G401.6 (cell line): ENCODE results near the gene RAET1L.
"Not testable (repeated sequence)": the region's sequence is repeated elsewhere in the genome, so short reads cannot be mapped to it uniquely, and the experiment has no call there.

ENCODE experiments used
- FAIRE-seq: peaks from 2 replicates; lab custom pipeline; 2012; peaks lifted over from hg19 to GRCh38; lab: Jason Lieb, UNC

The RAET1L gene, protein sequence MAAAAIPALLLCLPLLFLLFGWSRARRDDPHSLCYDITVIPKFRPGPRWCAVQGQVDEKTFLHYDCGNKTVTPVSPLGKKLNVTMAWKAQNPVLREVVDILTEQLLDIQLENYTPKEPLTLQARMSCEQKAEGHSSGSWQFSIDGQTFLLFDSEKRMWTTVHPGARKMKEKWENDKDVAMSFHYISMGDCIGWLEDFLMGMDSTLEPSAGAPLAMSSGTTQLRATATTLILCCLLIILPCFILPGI

DNA sequence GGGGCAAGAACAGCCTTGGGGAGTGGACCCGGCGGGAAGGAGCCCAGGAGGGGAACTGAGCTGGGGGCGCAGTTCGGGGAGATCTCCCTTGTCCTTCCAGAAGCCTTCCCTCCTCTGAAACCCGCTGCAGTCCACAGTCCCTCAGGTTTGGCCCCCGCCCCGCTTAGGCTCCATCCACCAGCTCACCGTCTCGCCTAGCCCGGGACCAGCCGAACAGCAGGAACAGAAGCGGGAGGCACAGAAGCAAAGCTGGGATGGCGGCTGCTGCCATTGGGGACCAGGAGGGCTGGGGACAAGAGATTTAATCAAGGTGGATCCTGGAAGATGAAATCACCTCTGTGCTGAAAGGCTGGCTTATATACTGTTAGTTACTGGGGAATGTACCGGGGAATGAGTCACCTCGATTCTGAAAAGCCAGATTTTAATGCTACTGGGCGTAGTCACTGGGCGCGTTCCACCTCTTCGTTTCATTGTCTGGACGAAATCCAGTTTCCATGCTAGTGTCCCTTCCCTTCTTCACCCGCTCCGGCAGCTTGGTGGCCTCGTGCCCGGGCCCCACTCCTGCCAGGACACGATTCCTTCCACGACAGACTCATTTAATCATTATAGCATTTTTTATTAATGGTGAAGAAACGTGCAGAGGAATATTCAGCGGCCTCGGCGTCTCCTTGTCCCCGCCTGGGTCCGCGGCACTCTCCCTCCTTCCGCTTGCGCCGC, at the start of gene RAET1L:
RAET1L (minus strand) TSS at position 332 of the 717 bp plus-strand sequence; CDS start at position 271, 61 bp downstream.
- no peak for FAIRE-seq

DNA sequence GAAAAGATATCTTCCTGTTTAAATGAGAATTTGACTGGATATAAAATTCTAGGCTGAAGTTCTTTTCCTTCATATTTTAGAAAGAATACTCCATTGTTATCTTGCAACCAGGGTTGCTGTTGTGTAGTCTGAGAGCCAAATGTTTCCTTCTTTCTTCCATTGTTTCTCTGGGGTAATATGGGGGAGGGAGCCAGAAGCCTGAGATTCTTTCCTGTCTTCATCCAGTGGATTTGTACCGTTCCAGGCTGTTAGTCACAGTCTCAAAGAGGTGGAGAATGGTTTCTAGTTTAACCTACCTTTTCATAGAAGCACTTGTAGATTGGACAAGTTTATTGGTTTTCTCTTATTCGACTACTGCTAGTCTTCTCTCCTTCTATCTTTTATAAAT, 49.7 kb upstream of the RAET1L start:
- no peak for FAIRE-seq

DNA sequence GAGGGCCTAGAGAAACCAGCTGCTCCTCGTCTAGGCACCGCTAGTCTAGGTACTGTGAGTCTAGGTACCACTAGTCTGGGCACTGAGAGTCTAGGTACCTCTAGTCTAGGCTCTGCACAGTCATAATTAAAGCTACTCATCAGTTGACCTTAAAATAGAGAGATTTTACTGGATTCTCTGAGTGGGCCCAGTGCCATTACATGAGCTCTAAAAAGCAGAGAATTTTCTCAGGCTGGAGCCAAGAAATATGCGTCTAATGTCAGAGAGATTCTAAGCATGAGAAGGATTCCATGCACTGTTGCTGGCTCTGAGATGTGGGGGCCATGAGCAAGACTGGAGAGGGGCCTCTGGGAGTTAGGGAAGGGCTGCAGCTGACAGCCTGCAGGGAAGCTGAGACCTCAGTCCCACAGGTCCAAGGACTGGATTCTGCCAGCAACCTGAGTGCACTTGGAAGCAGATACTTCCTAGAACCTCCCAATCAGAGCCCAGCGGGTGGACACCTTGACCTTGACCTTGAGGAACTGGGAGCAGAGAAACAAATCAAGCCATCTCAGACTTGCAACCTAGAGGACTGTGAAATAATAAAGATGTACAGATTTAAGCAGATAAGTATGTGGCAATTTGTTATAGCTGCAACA, 49.2 kb upstream of the RAET1L start:
- not testable (repeated sequence) for FAIRE-seq

DNA sequence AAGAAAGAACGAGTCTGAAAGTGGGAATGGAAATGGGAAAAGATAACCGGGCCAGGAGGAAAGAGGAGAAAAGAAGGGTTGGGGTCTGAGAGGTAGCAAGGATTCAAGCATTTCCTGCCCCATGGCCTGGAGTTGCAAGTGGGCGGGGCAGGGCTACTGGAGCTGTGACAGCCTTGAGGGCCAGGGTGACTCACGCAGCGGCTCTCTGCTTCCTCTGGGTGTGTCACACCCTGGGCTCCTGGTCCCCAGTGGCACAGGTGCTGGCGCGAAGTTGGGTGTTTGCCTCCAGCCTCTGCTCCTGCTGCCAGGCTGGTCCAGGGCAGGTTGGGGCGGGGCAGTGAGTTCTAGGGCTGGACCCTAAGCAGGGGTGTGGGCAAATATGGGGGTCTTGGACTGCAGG, 46.9 kb upstream of the RAET1L start:
- FAIRE-seq = no peak

DNA sequence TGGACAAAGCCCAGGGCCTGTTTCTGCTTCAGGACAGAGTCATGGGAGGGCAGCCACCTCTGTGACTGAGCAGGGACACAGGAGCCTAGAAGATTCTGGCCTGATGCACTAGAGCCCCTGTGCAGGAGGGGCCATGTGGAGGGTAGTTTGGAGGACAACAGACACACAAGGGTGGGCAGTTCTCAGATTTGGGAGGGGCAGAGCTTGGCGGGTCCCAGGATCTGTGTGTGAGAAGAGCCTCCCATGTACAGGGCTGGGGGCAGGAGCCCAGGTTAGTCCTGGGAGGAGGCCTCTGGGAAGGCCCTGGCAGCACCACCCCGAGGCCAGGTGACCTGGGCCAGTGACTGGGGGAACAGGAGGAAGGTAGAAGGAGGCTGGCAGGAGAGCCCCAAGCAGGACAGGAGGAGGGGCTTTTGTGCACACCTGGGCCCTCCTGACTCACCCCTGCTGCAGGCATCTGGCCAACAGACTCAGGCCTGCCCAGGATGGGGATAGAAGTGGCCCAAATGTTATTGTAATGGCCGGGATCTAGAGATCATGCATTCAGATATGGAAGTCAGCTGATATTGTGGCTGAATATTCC, 45.0 kb upstream of the RAET1L start:
- FAIRE-seq = no peak

DNA sequence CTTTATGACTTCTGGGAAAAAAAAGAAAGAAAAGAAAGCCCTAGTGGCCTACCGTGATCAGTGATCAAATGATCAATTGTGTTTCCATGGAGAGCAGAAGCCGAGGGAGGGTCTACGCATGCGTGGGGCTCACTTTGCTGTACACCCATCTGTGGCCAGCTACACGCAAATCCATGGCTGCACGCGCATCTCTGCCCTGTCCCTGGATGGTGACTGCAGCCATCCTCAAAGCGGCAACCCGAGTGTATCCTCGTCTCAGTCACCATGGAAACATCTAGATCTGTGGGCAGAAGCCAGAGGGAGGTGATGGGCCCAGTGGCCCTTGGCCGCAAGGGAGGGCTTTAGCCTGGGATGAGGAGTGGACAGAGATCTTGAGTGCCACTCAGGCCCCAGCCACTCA, 44.4 kb upstream of the RAET1L start:
- no peak for FAIRE-seq

DNA sequence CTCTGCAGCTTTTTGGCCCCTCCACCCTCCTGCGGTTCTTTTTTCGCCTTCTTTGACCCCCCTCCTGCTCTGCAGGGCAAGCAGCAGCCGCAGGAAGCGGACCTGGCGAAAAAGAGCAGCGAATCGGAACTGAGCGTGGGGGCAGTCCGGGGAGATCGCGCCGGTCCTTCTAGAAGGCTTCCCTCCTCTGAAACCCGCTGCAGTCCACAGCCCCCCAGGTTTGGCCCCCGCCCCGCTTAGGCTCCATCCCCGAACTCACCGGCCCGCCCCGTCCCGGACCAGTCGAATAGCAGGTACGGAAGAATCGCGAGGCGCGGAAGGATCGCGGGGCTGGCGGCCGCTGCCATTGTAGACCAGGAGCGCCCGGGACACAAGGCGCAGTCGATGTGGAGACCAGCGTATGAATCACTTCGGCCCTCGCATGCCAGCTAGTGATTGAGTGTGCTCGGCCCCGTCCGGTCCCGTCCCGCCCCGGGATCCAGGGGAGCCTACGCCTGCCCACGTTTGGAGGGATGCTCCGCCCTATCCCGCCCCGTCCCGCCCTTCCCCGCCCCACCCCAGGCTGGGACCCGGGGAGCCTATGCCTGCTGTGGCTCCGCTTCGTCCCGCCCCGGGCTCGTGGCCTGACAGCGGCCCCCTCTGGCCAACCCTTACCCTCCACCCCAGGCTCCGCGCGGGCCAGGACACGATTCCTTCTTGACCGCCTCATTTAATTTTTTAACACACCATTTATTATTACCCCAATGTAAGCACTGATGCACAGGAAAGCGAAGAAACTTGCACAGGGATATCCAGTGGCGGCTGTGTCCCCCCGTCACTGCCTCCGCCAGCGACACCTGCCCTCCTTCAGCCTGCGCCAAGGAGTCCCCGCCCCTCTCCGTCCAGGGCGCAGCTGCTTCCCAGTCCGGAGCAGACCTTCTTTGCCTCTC, 43.7 kb upstream of the RAET1L start, which contains the start of gene ULBP3:
ULBP3 (minus strand) TSS at position 402 of the 929 bp plus-strand sequence; CDS start at position 347, 55 bp downstream.
- FAIRE-seq = no peak

DNA sequence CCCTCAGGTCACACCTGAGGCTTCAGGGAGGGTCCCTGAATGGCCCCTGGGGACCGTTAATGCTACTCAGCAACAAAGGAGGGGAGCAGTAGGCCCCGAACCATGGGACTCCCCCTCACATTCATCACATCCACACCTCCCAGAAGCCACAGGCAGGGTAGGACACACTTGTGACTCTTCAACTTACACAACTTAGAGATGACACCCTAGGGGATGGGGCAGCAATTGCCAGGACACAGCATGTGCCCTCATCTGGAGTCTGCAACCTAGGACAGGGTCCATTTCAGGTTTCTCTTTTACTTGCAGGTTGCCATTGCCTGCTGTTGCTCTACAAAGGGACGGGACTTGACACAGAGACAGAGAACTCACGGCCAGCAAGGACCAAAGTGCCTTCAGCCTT, 42.8 kb upstream of the RAET1L start:
- FAIRE-seq = no peak

DNA sequence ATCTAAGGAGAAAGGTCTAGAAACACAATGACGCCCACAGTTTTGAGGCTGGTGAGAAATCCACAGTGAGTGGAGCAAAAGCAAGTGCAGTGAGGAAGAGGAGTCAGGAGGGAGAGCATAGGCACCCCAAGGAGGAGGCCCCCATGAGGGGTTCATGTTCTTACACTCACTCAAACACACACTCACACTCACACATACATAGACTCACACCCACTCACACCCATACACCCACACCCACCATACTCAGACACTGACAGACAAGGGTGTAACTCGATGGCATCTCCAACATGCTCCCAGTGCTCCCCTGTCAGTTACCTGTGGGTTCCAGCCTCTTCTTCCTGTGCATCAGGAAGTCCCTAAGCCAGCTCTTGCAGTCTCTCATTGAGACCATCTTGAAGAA, 39.8 kb upstream of the RAET1L start:
- FAIRE-seq = no peak

DNA sequence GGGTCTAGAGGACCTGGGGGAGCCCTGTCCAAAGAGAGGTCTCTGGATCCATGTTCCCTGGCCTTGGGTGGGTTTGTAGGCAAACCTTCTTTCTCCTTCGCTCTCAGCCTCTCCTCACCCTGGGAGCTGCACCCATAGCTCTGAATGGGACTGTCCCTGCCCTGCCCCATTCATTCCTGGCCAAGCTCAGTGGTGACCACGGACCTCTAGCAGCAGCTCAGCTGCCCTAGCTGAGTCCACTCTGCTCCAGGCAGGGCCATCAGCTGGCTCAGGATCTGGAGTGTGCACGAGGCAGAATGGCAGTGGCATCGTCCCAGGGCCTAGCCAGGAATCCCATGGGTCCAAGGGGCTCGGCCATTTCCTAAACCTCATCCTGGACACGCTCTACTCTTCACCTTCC, 38.3 kb upstream of the RAET1L start:
- no peak for FAIRE-seq

DNA sequence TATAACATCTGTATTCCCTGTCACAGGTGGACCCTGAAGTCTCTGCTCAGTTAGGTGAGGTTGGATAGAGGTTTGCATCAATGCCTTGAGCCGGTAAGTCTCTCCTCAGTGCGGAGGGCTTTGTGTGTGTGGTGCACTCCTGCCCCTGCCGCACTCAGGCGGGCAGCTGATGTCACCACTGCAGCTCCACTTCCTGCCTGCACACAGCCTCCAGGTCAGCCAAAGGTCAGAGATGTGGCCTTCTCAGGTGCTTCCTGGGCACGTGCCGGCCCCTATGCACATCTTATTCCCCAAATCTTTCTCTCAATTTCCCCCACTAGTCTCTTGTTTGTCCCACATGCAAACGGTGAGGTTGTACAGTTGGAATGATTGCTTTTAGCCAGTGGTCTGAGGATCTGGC, 34.6 kb upstream of the RAET1L start:
- FAIRE-seq = not testable (repeated sequence)

DNA sequence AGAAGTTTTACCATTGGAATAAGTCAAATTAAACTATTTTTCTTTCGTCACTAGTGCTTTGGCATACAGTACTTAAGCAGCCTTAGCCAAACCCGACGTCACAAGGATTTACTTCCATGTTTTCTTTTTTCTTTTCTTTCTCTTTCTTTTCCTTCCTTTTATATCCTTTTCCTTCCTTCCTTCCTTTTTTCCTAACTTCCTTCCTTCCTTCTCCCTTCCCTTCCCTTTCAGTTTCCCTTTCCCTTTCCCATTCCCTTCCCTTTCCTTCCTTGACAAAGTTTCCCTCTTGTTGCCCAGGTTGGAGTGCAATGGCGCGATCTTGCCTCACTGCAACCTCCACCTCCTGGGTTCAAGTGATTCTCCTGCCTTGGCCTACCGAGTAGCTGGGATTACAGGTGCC, 33.7 kb upstream of the RAET1L start:
- no peak for FAIRE-seq

DNA sequence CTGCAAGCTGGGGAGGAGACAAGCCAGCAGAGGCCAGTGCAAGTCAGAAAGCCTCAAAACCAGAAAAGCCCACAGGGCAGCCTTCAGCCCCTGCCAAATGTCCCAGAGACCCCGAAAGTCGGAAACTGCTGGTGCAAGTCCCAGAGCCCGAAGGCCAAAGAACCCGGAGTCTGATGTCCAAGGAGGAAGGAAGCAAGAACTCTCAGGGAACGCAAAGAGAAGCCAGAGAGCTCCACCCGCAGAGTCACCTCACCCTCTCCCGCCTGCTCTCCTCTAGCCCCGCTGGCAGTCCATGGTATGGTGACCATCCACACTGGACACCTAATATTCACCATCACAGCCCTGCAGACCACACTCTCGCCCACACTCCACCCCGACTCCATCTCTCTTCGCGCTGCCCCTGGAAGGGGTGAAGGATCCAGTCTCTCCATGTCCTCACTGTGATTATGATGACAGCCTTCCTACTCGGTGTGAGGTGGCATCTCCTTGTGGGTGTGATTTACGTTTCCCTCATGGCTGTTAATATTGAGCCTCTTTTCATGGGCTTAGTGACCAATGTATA, 33.0 kb upstream of the RAET1L start:
- no peak for FAIRE-seq

DNA sequence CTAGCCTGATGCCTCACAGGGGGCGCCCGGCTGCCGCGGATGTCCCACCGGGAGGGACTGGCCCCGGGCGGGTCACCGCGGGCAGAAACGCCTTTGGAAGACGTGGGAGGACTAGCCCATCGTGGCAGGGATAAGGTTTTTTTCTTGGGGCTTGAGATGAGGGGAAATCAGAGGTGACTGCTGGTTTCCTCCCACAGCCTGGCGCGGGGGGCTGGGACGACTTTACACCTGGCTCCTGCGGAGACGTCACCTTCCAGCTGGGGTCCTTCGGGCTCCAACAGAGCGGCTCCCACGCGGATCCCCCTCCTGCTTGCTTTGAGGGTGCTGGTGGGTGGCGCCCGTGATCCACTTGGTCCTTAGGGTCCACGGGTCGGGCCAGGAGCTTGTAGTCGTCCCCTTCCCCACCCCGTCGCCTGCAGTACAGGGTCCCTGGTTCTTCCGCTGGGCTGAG, 32.2 kb upstream of the RAET1L start:
- no peak for FAIRE-seq

DNA sequence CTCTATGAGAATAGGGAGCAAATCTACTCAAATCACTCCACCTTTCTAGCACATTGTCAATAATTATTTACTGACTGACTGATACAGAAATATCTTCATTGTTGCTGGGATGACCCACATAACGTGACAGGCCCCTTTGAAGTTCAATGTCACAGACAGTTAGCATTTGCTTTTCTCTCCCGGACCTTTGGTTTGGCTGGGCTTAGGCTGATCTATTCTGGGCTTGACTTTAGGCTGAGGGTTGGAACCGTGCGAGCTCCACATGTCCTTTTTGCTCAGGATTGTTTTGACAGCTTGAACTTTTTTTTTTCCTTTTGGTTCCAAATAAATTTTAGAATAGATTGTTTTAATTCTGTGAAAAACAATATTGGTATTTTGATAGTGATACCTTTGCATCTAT, 31.6 kb upstream of the RAET1L start:
- no peak for FAIRE-seq

DNA sequence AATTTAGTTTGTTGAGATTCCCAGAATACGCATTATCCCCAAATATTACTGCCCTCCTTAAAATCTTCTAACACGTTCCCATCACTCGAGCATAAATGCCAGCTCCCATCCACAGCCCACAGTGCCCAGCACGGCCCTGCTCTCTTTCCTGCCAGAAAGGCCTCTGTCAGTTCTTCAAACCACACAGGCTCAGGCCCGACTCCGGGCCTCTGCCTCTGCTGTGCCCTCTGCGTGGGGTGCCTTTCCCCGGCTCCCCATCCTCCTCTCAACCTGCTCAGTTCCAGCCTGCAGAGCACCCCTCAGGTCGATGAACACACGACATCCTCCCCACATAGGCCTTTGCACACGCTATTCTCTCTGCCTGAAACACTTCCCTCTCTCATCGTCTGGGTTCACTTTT, 30.8 kb upstream of the RAET1L start:
- FAIRE-seq = no peak

DNA sequence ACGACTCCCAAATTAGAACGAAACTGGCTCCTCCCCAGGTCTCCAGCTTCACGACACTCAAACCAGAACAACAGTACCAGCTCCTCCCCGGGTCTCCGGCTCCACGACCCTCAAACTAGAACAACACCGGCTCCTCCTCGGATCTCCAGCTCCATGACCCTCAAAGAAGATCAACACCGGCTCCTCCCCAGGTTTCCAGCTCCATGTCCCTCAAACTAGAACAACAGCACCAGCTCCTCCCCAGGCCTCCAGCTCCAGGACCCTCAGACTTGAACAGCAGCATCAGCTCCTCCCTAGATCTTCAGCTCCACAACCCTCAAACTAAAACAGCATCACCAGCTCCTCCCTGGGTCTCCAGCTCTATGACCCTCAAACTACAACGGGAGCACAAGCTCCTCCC, 29.8 kb upstream of the RAET1L start:
- no peak for FAIRE-seq

DNA sequence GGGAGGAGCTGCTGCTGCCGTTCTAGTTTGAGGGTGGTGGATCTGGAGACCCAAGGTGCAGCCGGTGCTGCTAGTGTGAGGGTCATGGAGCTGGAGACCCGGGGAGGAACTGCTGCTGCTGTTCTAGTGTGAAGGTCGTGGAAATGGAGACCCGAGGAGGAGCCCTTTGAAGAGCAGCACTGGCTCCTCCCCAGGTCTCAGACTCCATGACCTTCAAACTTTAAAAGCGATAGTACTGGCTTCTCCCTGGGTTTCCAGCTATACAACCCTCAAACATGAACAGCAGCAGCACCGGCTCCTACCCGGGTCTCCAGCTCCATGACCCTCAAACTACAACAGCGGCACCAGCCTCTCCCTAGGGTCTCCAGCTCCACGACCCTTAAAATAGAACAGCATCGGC, 28.1 kb upstream of the RAET1L start:
- no peak for FAIRE-seq

DNA sequence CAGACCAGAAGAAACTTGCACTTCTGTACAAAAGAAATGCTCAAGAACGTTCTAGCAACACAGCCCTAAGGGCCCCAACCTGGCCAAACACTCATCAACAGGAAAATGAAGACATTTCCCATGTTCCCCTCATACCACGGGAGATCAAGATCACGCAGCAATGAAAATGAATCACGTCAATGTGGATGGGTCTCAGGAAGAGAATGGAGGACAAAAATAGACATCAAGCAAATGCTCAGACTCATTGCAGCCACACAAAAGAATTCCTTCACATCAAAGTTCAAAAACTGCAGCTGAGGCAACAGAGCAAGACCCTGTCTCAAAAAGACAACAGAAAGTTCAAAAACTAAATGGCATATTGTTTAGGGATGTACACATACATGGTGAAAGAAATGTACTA, 25.5 kb upstream of the RAET1L start:
- no peak for FAIRE-seq

DNA sequence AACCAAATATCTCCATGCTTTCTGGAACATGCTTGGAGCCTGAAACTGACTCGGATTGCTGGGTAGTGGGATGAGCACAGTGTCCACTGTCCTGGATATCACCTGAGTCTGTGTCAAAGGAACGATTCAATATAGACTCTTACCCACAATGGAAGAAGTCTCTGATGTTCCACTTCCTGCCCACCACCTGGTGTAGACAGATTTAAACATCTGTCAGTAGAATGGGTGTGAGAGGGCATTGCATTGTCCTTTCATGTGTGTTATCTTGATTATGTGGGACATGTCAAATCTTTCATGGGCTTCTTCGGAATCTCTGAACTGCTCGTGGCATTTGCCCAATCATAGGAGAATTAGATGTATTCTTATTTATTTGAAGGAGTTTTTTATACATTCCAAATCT, 22.8 kb upstream of the RAET1L start:
- FAIRE-seq = no peak

DNA sequence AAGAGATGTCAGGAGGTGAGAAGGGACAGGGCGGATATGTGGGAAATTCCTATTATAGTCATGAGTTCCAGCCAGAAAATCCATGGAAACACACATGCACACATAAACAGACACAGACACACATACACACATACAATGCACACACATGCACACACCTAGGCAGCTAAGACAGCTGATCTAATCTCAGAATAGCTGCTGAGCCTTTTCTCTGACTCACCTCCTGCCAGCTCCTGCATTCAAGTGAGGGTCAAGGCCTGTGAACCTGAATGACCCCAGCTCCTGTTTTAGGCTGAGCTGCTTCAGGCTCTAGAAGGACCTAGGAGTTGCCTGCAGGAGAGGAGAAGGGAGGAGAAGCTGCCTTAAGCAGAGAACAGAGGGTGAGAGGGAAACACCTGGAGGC, 21.6 kb upstream of the RAET1L start:
- FAIRE-seq = no peak
